ENCODE measurements around the gene PCSK7. TPM values are rescaled to one million over a fixed set of nuclear protein-coding genes. Genes with fewer than 3 reads are reported as not detected.

PCSK7 gene
- total and polyA plus RNA-seq, 2 donors from 2014 or later: 14.5 to 70.2 TPM

DNA sequence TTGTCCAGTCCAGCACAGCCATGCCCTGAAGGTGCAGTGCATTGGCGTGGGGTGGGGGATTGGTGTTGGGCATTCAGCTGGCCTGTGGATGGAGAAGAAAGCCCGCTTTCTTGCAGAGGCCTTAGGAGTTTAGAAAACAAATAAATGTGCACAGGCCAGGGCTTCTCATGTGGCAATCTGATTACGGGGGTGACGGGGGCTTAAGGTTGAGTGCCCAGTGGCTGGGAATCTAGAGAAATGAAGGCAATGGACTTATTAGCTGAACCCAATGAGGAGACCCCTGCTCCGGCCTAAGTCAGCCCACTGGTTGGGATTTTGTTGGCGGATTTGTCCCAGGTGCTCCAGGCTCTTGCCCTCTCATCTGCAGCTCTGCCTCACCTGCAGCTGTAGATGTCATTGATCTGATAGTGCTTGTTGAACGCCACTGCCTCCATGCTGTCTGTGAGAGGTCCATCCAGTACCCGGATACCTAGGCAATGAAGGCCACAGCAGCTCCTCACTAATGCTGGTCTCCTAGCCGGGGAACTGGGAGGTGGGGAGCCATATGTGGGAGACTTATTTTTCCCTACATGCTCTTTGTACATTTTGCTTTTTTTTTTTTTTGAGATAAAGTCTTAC, 6.2 kb downstream of the PCSK7 start:
- intact Hi-C loops (cut with DNase I): no loop called here
- TF ChIP-seq, protein P1, sequence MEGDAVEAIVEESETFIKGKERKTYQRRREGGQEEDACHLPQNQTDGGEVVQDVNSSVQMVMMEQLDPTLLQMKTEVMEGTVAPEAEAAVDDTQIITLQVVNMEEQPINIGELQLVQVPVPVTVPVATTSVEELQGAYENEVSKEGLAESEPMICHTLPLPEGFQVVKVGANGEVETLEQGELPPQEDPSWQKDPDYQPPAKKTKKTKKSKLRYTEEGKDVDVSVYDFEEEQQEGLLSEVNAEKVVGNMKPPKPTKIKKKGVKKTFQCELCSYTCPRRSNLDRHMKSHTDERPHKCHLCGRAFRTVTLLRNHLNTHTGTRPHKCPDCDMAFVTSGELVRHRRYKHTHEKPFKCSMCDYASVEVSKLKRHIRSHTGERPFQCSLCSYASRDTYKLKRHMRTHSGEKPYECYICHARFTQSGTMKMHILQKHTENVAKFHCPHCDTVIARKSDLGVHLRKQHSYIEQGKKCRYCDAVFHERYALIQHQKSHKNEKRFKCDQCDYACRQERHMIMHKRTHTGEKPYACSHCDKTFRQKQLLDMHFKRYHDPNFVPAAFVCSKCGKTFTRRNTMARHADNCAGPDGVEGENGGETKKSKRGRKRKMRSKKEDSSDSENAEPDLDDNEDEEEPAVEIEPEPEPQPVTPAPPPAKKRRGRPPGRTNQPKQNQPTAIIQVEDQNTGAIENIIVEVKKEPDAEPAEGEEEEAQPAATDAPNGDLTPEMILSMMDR (IDR thresholded peaks at IDR 0.05; ENCODE audit: borderline replicate concordance, extremely low read depth, insufficient read depth): no peak
- Histone ChIP-seq H3K27ac (ENCODE audit: low read depth in 2 of 2, low read length in 2 of 2) (no peak overlapping the region), H3K27me3 (ENCODE audit: control insufficient read depth, insufficient read depth, low read length) (no peaks in the 10 kb centered on the region), H3K9me3 (ENCODE audit: control insufficient read depth in 2 of 3, insufficient read depth in 1 of 3, low read length in 3 of 3) (no peaks in the 10 kb centered on the region), H3K36me3 (ENCODE audit: control insufficient read depth in 2 of 3, insufficient read depth in 3 of 3, low read length in 3 of 3) (peaks cover 2 to 33% (median 25%) of the 10 kb centered on the region in 3 donors), H3K9ac (ENCODE audit: low read length in 3 of 3) (no peak overlapping the region), H3K4me1 (ENCODE audit: control insufficient read depth in 2 of 3, insufficient read depth in 2 of 3, low read depth in 1 of 3, low read length in 3 of 3) (peaks cover 0 to 8% (median 0%) of the 10 kb centered on the region in 3 donors), H3K4me3 (ENCODE audit: low read length in 3 of 3) (no peak overlapping the region)
- DNase-seq (peak in 1 of 5 donors; percentile 46), FAIRE-seq (no peak)

DNA sequence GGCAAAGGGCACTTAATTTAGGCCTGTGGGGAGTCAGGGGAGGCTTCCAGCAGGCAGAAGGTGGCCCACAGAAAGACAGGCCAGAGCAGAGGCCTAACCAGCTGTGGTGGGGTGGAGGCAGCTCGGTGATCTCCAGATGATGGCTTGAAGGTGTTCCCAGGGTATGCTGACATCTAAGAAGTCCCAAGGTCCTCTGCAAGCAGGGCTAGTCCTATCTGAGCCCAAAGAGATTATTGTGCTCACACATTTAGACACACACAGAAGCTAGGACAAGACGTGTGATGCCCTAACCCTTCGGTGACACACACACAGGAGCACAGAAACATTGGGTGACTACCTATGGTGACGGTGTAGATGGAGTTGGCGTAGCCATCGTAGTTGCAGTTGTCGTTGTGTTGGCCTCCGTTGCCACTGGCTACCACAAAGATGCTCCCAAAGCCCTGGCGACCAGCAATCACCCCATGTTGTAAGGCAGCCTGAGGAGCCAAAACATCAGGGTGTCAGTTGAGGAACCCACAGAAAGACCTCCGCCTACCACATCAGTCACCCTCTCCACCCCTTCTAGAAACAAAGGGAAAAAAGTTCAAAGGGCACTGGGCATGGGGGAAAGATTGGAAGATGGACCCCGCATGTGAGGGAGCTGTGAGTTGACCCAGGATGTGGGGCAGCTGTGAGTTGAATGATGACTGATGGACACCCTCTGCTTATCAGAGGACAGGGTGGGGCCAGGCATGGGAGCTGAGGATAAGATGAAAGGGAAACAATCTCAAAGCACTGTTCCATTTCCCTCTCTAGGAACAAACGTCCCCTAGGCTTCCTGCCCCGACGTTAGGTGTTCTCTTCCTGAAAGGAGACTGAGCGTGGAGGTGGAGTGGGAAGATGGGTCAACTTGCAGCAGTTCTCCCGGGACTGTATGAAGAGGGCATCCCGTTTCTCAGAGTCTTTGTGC, 7.9 kb downstream of the PCSK7 start:
- peak in 1 of 5 donors; percentile 49 for DNase-seq
- intact Hi-C loops (cut with DNase I): no loop called here
- no peak for FAIRE-seq
- Histone ChIP-seq H3K27me3 (ENCODE audit: control insufficient read depth, insufficient read depth, low read length) (no peaks in the 10 kb centered on the region), H3K9ac (ENCODE audit: low read length in 3 of 3) (peak overlapping the region in 1 of 3 donors; percentile 7), H3K4me1 (ENCODE audit: control insufficient read depth in 2 of 3, insufficient read depth in 2 of 3, low read depth in 1 of 3, low read length in 3 of 3) (peaks cover 0 to 10% (median 6%) of the 10 kb centered on the region in 3 donors), H3K36me3 (ENCODE audit: control insufficient read depth in 2 of 3, insufficient read depth in 3 of 3, low read length in 3 of 3) (peaks cover 2 to 34% (median 26%) of the 10 kb centered on the region in 3 donors), H3K4me3 (ENCODE audit: low read length in 3 of 3) (no peak overlapping the region), H3K27ac (ENCODE audit: low read depth in 2 of 2, low read length in 2 of 2) (no peak overlapping the region), H3K9me3 (ENCODE audit: control insufficient read depth in 2 of 3, insufficient read depth in 1 of 3, low read length in 3 of 3) (no peaks in the 10 kb centered on the region)
- TF ChIP-seq, protein P1 (IDR thresholded peaks at IDR 0.05; ENCODE audit: borderline replicate concordance, extremely low read depth, insufficient read depth): no peak

DNA sequence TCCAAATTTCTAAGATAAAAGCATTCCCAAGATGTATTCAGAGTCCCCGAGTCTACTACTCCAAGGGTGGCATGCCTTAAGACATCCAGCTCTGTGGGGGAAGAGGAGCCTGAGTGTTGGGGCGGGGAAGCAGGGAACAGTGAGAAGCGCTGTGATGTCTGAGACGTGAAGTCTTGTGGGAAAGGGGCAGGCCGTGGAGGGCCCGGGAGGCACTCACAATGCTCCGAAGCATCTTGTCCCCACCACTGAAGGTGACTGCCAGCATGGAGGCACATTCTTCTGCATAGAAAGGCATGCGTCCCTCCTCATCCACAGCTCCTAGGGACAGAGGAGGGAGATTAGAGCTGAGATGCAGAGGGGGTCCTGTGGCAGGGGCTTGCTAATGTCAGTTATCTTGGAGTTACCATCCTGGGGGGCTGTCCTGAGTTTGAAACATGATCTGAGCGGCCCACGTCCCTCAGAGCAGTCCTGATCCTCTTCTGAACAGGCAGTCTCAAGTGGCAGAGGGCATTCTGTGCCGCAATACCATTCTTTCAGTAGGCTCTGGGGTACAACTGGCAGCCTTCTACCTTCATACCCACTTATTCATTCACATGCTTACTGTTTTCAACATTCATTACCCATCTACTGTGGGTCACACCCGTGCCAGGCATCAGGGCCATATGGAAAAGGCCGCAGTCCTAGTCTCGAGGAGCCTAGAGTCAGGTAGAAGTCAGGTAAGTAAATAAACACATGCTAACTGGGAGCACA, 8.7 kb downstream of the PCSK7 start:
- no peak overlapping the region for H3K9ac ChIP-seq (ENCODE audit: low read length in 3 of 3)
- H3K27me3 ChIP-seq (ENCODE audit: control insufficient read depth, insufficient read depth, low read length): no peaks in the 10 kb centered on the region
- no peaks in the 10 kb centered on the region for H3K9me3 ChIP-seq (ENCODE audit: control insufficient read depth in 2 of 3, insufficient read depth in 1 of 3, low read length in 3 of 3)
- H3K36me3 ChIP-seq (ENCODE audit: control insufficient read depth in 2 of 3, insufficient read depth in 3 of 3, low read length in 3 of 3): peaks cover 2 to 39% (median 30%) of the 10 kb centered on the region in 3 donors
- intact Hi-C loops (cut with DNase I): no loop called here
- FAIRE-seq (no peak), DNase-seq (peak in 1 of 5 donors; percentile 29)
- H3K4me3 ChIP-seq (ENCODE audit: low read length in 3 of 3): no peak overlapping the region
- peak overlapping the region in 1 of 2 donors; percentile 38 for H3K27ac ChIP-seq (ENCODE audit: low read depth in 2 of 2, low read length in 2 of 2)
- H3K4me1 ChIP-seq (ENCODE audit: control insufficient read depth in 2 of 3, insufficient read depth in 2 of 3, low read depth in 1 of 3, low read length in 3 of 3): peaks cover 2 to 16% (median 10%) of the 10 kb centered on the region in 3 donors
- TF ChIP-seq, protein P1 (IDR thresholded peaks at IDR 0.05; ENCODE audit: borderline replicate concordance, extremely low read depth, insufficient read depth): no peak

Measured in kidney (tissue), 14 donors.